ENCODE results near the gene ALG3. TPM values are rescaled to one million over a fixed set of nuclear protein-coding genes. Genes with fewer than 3 reads are reported as not detected.

ALG3 gene
- total and polyA plus RNA-seq, 2 donors (not counting 3 experiments of a cell fraction or from before 2014, with no cell fraction given), result 42.9 to 99.9 TPM

DNA sequence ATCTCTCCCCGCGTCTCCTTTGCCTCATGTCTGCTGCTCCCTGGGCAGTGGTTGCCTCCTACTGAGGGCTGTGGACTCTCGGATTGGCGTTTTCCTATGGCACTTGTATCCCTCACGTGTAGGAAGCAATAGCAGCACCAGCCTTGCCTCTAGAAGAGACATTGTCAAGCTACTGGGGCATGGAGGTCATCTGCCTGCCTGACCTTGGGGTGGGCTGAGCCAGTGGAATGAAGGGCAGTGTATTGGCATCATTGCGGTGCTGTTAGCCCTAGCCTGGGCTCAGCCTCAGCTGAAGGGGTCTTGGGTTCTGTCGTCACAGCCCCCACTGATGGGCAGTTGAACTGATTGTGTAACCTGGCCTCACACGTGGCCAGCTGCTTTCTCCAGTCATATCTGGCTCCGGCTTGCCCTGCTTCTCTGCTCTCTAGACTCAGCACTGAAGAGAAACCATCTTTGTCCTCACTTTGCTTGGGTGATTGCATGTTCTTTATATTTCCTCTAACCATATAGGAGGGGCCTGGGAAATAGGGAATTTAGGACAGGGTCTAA lies 54.7 kb downstream of the ALG3 start:
- intact Hi-C loops (cut with micrococcal nuclease) (no loop called here), dilution Hi-C loops (cut with MboI; ENCODE audit: extremely low pct_ligation_motif_present, low sequenced_read_pairs) (no loop called here)
- Histone ChIP-seq H3K79me2 (ENCODE audit: control insufficient read depth, insufficient read depth, low read length) (no peaks in the 10 kb centered on the region), H3K4me1 (ENCODE audit: control insufficient read depth, extremely low read depth, insufficient read depth, low read length) (no peaks in the 10 kb centered on the region), H4K20me1 (replicated peaks; ENCODE audit: control insufficient read depth, extremely low read depth, insufficient read depth, low read length) (no peaks in the 10 kb centered on the region), H3K27ac (ENCODE audit: insufficient read depth, low read depth, low read length) (no peak overlapping the region), H2AFZ (ENCODE audit: low read depth, low read length) (no peak overlapping the region), H3K4me3 (replicated peaks in 1 of 3; ENCODE audit: insufficient read depth in 1 of 3, low read depth in 1 of 3, low read length in 3 of 3) (no peak overlapping the region), H3K27me3 (ENCODE audit: control insufficient read depth in 2 of 2, insufficient read depth in 2 of 2, low read length in 2 of 2) (no peaks in the 10 kb centered on the region), H3K9me1 (replicated peaks; ENCODE audit: control insufficient read depth, extremely low read depth, insufficient read depth, low read length) (no peaks in the 10 kb centered on the region), H3K36me3 (ENCODE audit: control insufficient read depth in 2 of 2, extremely low read depth in 1 of 2, insufficient read depth in 2 of 2, low read length in 2 of 2) (peaks cover 8 to 34% of the 10 kb centered on the region in 2 experiments), H3K9me3 (replicated peaks; ENCODE audit: control insufficient read depth, insufficient read depth, low read length) (no peaks in the 10 kb centered on the region), H3K4me2 (ENCODE audit: insufficient read depth, low read length) (no peak overlapping the region), H3K9ac (replicated peaks; ENCODE audit: extremely low read depth, insufficient read depth, low read length) (no peak overlapping the region)
- DNase-seq (ENCODE audit: low read depth, low spot score) (no peak), FAIRE-seq (no peak)
- POLR2A ChIA-PET, result no interaction called here
- no TSS peak for BruUV-seq (replicated peaks)
- CTCF ChIA-PET, result interaction anchor here (4.4 kb wide), 1 partner anchor 33 kb away, joined by 19 read pairs; no protein-coding TSS in a partner anchor
- TF ChIP-seq EZH2 (IDR thresholded peaks at IDR 0.05; ENCODE audit: borderline replicate concordance, low read depth, low read length, severe bottlenecking) (no peak), POLR2A (IDR thresholded peaks at IDR 0.05; ENCODE audit: low read depth, low read length) (no peak), GATA2 (IDR thresholded peaks at IDR 0.05; ENCODE audit: insufficient read depth, insufficient read length, low read depth, low read length) (no peak), JUN (IDR thresholded peaks at IDR 0.05; ENCODE audit: borderline replicate concordance, insufficient read depth, insufficient read length, low read depth) (no peak), FOS (IDR thresholded peaks at IDR 0.05; ENCODE audit: borderline replicate concordance, insufficient read depth, low read length) (no peak), MYC (IDR thresholded peaks at IDR 0.05; ENCODE audit: low read depth, low read length) (no peak), POLR2AphosphoS5 (IDR thresholded peaks at IDR 0.05; ENCODE audit: insufficient read depth, low read depth, low read length) (no peak)
- TF ChIP-seq, protein P1, sequence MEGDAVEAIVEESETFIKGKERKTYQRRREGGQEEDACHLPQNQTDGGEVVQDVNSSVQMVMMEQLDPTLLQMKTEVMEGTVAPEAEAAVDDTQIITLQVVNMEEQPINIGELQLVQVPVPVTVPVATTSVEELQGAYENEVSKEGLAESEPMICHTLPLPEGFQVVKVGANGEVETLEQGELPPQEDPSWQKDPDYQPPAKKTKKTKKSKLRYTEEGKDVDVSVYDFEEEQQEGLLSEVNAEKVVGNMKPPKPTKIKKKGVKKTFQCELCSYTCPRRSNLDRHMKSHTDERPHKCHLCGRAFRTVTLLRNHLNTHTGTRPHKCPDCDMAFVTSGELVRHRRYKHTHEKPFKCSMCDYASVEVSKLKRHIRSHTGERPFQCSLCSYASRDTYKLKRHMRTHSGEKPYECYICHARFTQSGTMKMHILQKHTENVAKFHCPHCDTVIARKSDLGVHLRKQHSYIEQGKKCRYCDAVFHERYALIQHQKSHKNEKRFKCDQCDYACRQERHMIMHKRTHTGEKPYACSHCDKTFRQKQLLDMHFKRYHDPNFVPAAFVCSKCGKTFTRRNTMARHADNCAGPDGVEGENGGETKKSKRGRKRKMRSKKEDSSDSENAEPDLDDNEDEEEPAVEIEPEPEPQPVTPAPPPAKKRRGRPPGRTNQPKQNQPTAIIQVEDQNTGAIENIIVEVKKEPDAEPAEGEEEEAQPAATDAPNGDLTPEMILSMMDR (IDR thresholded peaks at IDR 0.05; ENCODE audit: extremely low read depth in 1 of 2, insufficient read depth in 1 of 2, low read depth in 1 of 2, low read length in 2 of 2), result no peak
- TF ChIP-seq, protein P2, sequence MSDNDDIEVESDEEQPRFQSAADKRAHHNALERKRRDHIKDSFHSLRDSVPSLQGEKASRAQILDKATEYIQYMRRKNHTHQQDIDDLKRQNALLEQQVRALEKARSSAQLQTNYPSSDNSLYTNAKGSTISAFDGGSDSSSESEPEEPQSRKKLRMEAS (IDR thresholded peaks at IDR 0.05; ENCODE audit: insufficient read depth, insufficient read length), result no peak

All from endothelial cell of umbilical vein (primary cell).